ENCODE data around the gene ARSA. TPM values are rescaled to one million over a fixed set of nuclear protein-coding genes. Genes with fewer than 3 reads are reported as not detected.
"Not testable (repeated sequence)": the region's sequence is repeated elsewhere in the genome, so short reads cannot be mapped to it uniquely, and the experiment has no call there.

Gene ARSA
- total RNA-seq, 6 experiments from 2014 or later = 28.0 to 35.4 (median 30.6) TPM

DNA sequence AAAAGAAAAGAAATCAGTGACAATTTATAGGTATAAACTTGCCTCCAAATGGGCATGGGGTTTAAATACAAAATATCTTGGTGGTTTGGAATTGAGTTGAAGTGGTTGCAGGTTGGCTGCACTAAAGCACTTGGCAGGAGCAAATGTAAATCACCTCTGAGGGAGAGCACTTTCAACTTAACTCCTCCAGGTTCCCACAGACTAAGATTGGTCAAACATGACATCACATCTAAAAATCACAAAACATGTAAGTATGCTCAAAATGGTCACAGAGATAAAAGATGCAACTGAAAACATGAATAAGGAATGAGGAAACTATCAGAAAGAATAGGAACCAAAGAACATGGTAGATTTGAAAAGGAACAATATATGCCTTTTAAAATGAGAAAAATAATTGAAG is 32.4 kb upstream of the ARSA start:
- Mint-ChIP-seq H3K27ac (no peak overlapping the region), H3K36me3 (ENCODE audit: low read depth) (peaks cover 4% of the 10 kb centered on the region; the same call in 1 of the 2 replicates), H3K4me1 (ENCODE audit: low read depth) (peaks cover 17% of the 10 kb centered on the region), H3K4me3 (no peak overlapping the region), H3K9me3 (no peaks in the 10 kb centered on the region), H3K27me3 (ENCODE audit: insufficient read depth) (no peaks in the 10 kb centered on the region; the same call in 1 of the 2 replicates)
- TF ChIP-seq, protein P1, sequence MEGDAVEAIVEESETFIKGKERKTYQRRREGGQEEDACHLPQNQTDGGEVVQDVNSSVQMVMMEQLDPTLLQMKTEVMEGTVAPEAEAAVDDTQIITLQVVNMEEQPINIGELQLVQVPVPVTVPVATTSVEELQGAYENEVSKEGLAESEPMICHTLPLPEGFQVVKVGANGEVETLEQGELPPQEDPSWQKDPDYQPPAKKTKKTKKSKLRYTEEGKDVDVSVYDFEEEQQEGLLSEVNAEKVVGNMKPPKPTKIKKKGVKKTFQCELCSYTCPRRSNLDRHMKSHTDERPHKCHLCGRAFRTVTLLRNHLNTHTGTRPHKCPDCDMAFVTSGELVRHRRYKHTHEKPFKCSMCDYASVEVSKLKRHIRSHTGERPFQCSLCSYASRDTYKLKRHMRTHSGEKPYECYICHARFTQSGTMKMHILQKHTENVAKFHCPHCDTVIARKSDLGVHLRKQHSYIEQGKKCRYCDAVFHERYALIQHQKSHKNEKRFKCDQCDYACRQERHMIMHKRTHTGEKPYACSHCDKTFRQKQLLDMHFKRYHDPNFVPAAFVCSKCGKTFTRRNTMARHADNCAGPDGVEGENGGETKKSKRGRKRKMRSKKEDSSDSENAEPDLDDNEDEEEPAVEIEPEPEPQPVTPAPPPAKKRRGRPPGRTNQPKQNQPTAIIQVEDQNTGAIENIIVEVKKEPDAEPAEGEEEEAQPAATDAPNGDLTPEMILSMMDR (IDR thresholded peaks at IDR 0.05) = no peak
- no peak for DNase-seq

DNA sequence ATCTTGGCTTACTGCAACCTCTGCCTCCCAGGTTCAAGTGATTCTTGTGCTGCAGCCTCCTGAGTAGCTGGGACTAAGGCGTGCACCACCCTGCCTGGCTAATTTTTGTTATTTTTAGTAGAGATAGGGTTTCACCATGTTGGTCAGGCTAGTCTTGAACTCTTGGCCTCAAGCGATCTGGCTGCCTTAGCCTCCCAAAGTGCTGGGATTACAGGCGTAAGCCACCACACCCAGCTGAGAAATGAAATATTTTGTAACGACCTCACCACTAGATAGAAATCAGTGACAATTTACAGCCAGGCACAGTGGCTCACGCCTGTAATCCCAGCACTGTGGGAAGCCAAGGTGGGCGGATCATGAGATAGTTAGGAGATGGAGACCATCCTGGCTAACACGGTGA is 31.8 kb upstream of the ARSA start:
- not testable (repeated sequence) for H3K36me3 Mint-ChIP-seq (ENCODE audit: low read depth); H3K9me3 Mint-ChIP-seq; H3K27ac Mint-ChIP-seq; H3K4me3 Mint-ChIP-seq; DNase-seq; H3K27me3 Mint-ChIP-seq (ENCODE audit: insufficient read depth)
- peaks cover 18% of the 10 kb centered on the region for H3K4me1 Mint-ChIP-seq (ENCODE audit: low read depth)

DNA sequence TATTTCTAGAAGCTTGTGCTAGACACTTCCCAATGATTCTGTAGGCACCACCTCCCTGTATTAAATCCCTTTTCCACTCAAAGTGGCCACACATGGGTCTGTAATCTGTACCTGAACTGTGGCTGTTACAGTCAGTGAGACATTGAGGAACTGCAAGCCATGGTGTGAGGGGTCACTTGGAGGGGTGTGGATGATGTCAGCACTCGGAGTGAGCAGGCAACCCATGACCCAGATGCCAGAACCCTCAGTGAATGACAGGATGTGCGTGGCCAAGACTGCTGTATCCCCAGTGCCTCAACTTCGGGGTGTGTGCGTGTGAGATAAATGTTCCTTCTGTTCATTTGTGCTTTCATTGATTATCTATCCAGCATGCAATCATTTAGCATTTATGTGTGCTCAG is 30.0 kb upstream of the ARSA start:
- Mint-ChIP-seq H3K27ac (no peak overlapping the region), H3K27me3 (ENCODE audit: insufficient read depth) (no peaks in the 10 kb centered on the region; the same call in 1 of the 2 replicates), H3K36me3 (ENCODE audit: low read depth) (peaks cover 4% of the 10 kb centered on the region; the same call in 1 of the 2 replicates), H3K9me3 (no peaks in the 10 kb centered on the region), H3K4me1 (ENCODE audit: low read depth) (peaks cover 18% of the 10 kb centered on the region), H3K4me3 (no peak overlapping the region)
- no peak for DNase-seq
- TF ChIP-seq, protein P1 (IDR thresholded peaks at IDR 0.05) = no peak

DNA sequence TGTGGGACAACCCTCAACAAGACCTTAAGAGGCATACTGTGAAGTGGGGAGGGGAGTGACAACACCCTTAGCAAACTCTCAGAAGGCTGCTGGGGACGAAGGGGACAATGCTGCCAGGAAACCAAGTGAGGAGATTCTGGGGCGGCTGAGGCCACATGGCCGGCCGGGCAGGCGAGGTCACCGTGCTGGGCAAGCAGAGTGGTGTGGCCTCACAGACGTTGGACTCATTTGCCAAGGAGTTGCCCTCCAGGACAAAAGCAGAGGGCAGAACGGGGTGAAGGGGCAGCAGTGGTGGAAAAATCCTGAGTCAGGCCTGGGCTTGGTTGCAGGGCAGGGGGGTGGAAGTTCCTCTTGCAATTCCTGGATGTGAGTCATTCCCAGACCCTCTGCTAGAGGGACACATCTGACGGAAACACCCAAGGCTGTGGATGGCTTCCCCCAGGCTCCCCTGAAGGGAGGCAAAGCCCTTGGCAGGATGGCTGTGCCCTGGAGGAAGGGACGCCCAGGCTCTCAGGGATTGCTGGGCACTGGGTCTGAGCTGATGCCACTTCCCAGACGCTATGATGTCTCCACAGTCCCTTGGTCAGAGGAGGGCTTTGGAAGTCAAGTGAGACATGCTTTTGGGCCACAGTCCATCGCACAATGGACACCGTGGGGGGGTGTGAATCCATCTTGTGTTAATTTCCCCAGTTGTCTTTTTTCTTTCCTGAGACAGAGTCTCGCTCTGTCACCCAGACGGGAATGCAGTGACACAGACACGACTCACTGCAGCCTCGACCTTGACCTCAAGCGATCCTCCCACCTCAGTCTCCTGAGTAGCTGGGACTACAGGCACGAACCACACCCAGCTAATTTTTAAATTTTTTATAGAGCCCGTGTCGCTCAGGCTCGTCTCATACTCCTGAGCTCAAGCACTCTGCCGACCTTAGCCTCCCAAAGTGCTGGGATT is 28.4 kb upstream of the ARSA start:
- peaks cover 2% of the 10 kb centered on the region for H3K27me3 Mint-ChIP-seq (ENCODE audit: insufficient read depth)
- no peaks in the 10 kb centered on the region for H3K9me3 Mint-ChIP-seq
- H3K27ac Mint-ChIP-seq = peak overlapping the region; percentile 53
- H3K4me1 Mint-ChIP-seq (ENCODE audit: low read depth) = peaks cover 18% of the 10 kb centered on the region
- H3K36me3 Mint-ChIP-seq (ENCODE audit: low read depth) = peaks cover 4% of the 10 kb centered on the region; the same call in 1 of the 2 replicates
- DNase-seq = peak; percentile 44
- H3K4me3 Mint-ChIP-seq = peak overlapping the region; percentile 36
- TF ChIP-seq, protein P1 (IDR thresholded peaks at IDR 0.05) = no peak

DNA sequence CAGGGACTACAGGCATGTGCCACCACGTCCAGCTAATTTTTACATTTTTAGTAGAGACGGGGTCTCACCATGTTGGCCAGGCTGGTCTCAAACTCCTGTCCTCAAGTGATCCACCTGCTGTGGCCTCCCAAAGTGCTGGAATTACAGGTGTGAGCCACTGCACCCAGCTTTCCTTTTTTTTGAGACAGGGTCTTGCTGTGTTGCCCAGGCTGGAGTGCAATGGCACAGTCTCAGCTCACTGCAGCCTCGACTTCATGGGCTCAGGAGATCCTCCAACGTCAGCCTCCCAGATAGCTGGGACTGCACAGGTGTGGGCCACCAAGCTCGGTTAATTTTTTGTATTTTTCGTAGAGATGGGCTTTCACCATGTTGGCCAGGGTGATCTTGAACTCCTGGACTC is 26.7 kb upstream of the ARSA start:
- not testable (repeated sequence) for DNase-seq; H3K27ac Mint-ChIP-seq; H3K36me3 Mint-ChIP-seq (ENCODE audit: low read depth); H3K27me3 Mint-ChIP-seq (ENCODE audit: insufficient read depth); H3K4me3 Mint-ChIP-seq; H3K9me3 Mint-ChIP-seq
- peaks cover 18% of the 10 kb centered on the region for H3K4me1 Mint-ChIP-seq (ENCODE audit: low read depth)

DNA sequence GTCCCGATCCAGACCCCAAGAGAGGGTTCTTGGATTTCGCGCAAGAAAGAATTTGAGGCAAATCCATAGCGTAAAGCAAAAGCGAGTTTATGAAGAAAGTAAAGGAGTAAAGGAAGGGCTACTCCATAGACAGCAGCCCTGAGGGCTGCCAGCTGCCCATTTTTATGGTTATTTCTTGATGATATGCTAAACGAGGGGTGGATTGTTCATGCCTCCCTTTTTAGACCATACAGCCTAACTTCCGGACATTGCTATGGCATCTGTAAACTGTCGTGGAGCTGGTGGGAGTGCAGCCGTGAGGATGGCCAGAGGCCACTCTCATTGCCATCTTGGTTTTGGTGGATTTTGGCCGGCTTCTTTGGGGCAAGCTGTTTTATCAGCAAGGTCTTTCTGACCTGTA is 25.3 kb upstream of the ARSA start:
- Mint-ChIP-seq H3K4me3 (no peak overlapping the region), H3K27ac (no peak overlapping the region), H3K4me1 (ENCODE audit: low read depth) (peaks cover 18% of the 10 kb centered on the region), H3K36me3 (ENCODE audit: low read depth) (no peaks in the 10 kb centered on the region), H3K9me3 (peaks cover 15% of the 10 kb centered on the region), H3K27me3 (ENCODE audit: insufficient read depth) (peaks cover 2% of the 10 kb centered on the region)
- TF ChIP-seq, protein P1 (IDR thresholded peaks at IDR 0.05) = no peak
- DNase-seq = no peak

DNA sequence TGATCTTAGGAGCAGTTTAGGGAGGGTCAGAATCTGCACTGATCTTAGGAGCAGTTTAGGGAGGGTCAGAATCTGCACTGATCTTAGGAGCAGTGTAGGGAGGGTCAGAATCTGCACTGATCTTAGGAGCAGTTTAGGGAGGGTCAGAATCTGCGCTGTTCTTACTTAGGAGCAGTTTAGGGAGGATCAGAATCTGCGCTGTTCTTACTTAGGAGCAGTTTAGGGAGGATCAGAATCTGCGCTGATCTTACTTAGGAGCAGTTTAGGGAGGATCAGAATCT is 15.8 kb upstream of the ARSA start:
- not testable (repeated sequence) for H3K4me1 Mint-ChIP-seq (ENCODE audit: low read depth); DNase-seq; H3K36me3 Mint-ChIP-seq (ENCODE audit: low read depth); H3K4me3 Mint-ChIP-seq; H3K27ac Mint-ChIP-seq; H3K9me3 Mint-ChIP-seq
- H3K27me3 Mint-ChIP-seq (ENCODE audit: insufficient read depth) = peaks cover 36% of the 10 kb centered on the region

DNA sequence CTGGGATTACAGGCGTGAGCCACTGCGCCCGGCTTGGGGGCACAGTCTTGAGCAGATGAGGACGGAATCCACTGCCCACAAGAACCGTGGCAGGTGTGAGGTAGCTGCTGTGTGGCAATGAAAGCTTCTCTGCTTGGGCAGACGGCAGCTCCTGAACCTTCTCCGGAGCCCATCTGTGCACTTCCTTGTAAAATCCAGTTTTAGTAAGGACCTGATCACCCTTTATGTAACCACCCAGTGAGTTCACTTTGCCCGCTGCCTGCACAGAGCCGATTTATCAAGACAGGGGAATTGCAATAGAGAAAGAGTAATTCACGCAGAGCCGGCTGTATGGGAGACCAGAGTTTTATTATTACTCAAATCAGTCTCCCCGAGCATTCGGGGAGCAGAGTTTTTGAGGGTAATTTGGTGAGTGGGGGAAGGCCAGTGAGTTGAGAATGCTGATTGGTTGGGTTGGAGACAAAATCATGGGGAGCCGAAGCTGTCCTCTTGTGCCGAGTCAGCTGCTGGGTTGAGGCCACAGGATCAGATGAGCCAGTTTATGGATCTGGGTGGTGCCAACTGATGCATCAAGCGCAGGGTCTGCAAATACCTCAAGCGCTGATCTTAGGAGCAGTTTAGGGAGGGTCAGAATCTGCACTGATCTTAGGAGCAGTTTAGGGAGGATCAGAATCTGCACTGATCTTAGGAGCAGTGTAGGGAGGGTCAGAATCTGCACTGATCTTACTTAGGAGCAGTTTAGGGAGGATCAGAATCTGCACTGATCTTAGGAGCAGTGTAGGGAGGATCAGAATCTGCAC is 15.3 kb upstream of the ARSA start:
- H3K4me3 Mint-ChIP-seq, H3K27ac Mint-ChIP-seq: not testable (repeated sequence)
- H3K27me3 Mint-ChIP-seq (ENCODE audit: insufficient read depth) = peaks cover 36% of the 10 kb centered on the region

More for the DNA sequence above, 15.3 kb upstream of the ARSA start:
- H3K36me3 Mint-ChIP-seq (ENCODE audit: low read depth); H3K9me3 Mint-ChIP-seq; H3K4me1 Mint-ChIP-seq (ENCODE audit: low read depth); DNase-seq: not testable (repeated sequence)

All from HFFc6 (cell line).